Measurements from ENCODE around the gene LTBP4.

GRCh38 chr19:40609561-40610395 is 8.6 kb downstream of the LTBP4 start:
- TF ChIP-seq CBFB (CRISPR knock-in tag; IDR thresholded peaks at IDR 0.05) = no peak
- no peak; the same call in 1 of the 2 replicates for TF ChIP-seq EZH2 (conservative IDR thresholded peaks at IDR 0.05; ENCODE audit: low read depth, low read length)
- no peak for TF ChIP-seq TCF12 (IDR thresholded peaks at IDR 0.05)
- no peak for TF ChIP-seq TCF12 (CRISPR knock-in tag; IDR thresholded peaks at IDR 0.05)
- no peak for TF ChIP-seq NFIC (IDR thresholded peaks at IDR 0.05; ENCODE audit: low read length)
- no peak for TF ChIP-seq CTCF (CRISPR knock-in tag; IDR thresholded peaks at IDR 0.05)
- TF ChIP-seq ARID5B (CRISPR knock-in tag; IDR thresholded peaks at IDR 0.05) = no peak
- no peak for TF ChIP-seq ATF1 (CRISPR knock-in tag; IDR thresholded peaks at IDR 0.05)
- no peak for TF ChIP-seq TAF1 (CRISPR knock-in tag; IDR thresholded peaks at IDR 0.05)
- TF ChIP-seq HNF4G (IDR thresholded peaks at IDR 0.05; ENCODE audit: borderline replicate concordance, low read depth, low read length) = no peak
- TF ChIP-seq HNF4G (CRISPR knock-in tag; IDR thresholded peaks at IDR 0.05; ENCODE audit: borderline replicate concordance, low read depth) = no peak
- no peak for TF ChIP-seq MED1 (CRISPR knock-in tag; IDR thresholded peaks at IDR 0.05)
- no peak for TF ChIP-seq ZFX (CRISPR knock-in tag; IDR thresholded peaks at IDR 0.05; ENCODE audit: low read depth)
- TF ChIP-seq ATF2 (CRISPR knock-in tag; IDR thresholded peaks at IDR 0.05) = no peak

All from HepG2 (cell line).